ENCODE measurements around the gene PMM1. TPM values are rescaled to one million over a fixed set of nuclear protein-coding genes. Genes with fewer than 3 reads are reported as not detected.

PMM1 gene
- total RNA-seq, result 42.2 TPM

GRCh38 chr22:41589391-41590241 lies at the start of gene PMM1:
Gene PMM1 (minus strand): TSS chr22:41589840. CDS start chr22:41589805, 35 bp downstream.

GRCh38 chr22:41621099-41621910 lies 31.7 kb upstream of the PMM1 start, which contains the start of gene XRCC6:
Gene XRCC6 (plus strand): TSS chr22:41621295. CDS start chr22:41622005, 710 bp downstream.

DNA sequence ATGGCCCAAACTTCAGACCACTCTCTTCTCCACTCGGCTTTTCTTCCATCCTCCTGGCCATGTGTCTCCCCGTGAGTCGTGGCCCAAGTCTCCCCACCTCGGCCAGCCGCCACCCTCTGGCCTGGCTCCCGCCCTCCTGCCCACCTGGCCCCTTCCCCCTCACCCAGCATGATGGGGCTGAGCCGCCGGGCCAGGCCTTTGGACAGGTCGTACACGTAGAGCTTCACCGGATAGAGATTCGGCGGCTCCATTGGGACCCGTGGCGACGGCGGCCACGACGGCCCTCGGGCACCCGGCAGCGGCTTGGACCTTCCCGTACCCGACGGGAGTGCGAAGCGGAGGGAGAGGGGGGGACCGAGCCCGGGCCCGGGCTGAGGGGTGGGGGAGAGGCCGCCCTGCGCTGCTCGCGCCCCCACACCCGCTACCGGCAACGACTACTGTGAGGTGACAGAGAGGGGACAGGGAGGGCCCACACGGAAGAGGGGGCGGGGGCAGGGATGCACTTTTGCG lies 31.0 kb upstream of the PMM1 start, which contains the start of gene DESI1:
TSS of gene DESI1 (minus strand) at position 455 of the 510 bp plus-strand sequence. CDS start at position 251, 204 bp downstream.

GRCh38 chr22:41543854-41544670 lies 45.6 kb downstream of the PMM1 start, which contains the start of gene POLR3H:
Gene POLR3H (minus strand): TSS chr22:41544470. CDS start chr22:41544101, 369 bp downstream.

Other genes with a start within 250 kb of the PMM1 start
- 15.5 TPM for gene TEF, start 207.9 kb downstream of the PMM1 start, total RNA-seq
- 41.9 TPM for gene TOB2, start 143.0 kb downstream of the PMM1 start, total RNA-seq
- gene PHF5A, start 121.1 kb downstream of the PMM1 start, total RNA-seq, result 32.8 TPM
- 138 TPM for gene ACO2, start 120.7 kb downstream of the PMM1 start, total RNA-seq
- gene POLR3H, start 45.4 kb downstream of the PMM1 start, total RNA-seq, result 16.7 TPM
- 4.4 TPM for gene CSDC2, start 28.8 kb downstream of the PMM1 start, total RNA-seq
- 25.0 TPM for gene DESI1, start 31.2 kb upstream of the PMM1 start, total RNA-seq
- gene XRCC6, start 31.5 kb upstream of the PMM1 start, total RNA-seq, result 186 TPM
- gene SNU13, start 99.0 kb upstream of the PMM1 start, total RNA-seq, result 71.9 TPM
- 3.0 TPM for gene MEI1, start 109.7 kb upstream of the PMM1 start, total RNA-seq
- gene CCDC134, start 210.8 kb upstream of the PMM1 start, total RNA-seq, result 19.0 TPM
- 57.2 TPM for gene SREBF2, start 243.3 kb upstream of the PMM1 start, total RNA-seq

Data from metanephros (tissue), 1 donor.